GM13977 (cell line): ENCODE data around the gene CHCHD1.
"Not testable (repeated sequence)": the region's sequence is repeated elsewhere in the genome, so short reads cannot be mapped to it uniquely, and the experiment has no call there.

Source experiments
- DNase-seq: peaks from one replicate; pipeline ENCODE4 v3.0.0; 2012; ENCODE audit warnings: low spot score
- in situ Hi-C: fragments of 300-500 bp; cut with MboI; formaldehyde crosslinking; loops from one replicate; pipeline ENCODE4 v1.12.0; 2022; ENCODE audit warnings: low sequenced_read_pairs, low pct_unique_long_range_greater_than_20kb, mixed read lengths, inconsistent platforms; ENCODE audit not compliant: unreplicated experiment
- TF ChIP-seq, protein P1 (sequence below): IDR thresholded peaks from 2 replicates; pipeline ENCODE4 v1.5.1; 2012; ENCODE audit warnings: mild to moderate bottlenecking, control low read depth; ENCODE audit not compliant: insufficient read depth; ENCODE audit errors: extremely low read depth, missing control alignments

The CHCHD1 gene

GRCh38 chr10:73824146-73824725 lies 42.4 kb downstream of the CHCHD1 start:
- in situ Hi-C loops, result no loop called here
- TF ChIP-seq, protein P1, sequence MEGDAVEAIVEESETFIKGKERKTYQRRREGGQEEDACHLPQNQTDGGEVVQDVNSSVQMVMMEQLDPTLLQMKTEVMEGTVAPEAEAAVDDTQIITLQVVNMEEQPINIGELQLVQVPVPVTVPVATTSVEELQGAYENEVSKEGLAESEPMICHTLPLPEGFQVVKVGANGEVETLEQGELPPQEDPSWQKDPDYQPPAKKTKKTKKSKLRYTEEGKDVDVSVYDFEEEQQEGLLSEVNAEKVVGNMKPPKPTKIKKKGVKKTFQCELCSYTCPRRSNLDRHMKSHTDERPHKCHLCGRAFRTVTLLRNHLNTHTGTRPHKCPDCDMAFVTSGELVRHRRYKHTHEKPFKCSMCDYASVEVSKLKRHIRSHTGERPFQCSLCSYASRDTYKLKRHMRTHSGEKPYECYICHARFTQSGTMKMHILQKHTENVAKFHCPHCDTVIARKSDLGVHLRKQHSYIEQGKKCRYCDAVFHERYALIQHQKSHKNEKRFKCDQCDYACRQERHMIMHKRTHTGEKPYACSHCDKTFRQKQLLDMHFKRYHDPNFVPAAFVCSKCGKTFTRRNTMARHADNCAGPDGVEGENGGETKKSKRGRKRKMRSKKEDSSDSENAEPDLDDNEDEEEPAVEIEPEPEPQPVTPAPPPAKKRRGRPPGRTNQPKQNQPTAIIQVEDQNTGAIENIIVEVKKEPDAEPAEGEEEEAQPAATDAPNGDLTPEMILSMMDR, result no peak
- no peak for DNase-seq

- no peak for DNase-seq
- in situ Hi-C loops, result no loop called here
- TF ChIP-seq, protein P1, result no peak
Observed at GRCh38 chr10:73827346-73828089, 45.7 kb downstream of the CHCHD1 start.

- in situ Hi-C loops, result no loop called here
- no peak for DNase-seq
- TF ChIP-seq, protein P1, result no peak
Observed at GRCh38 chr10:73828161-73828560, 46.3 kb downstream of the CHCHD1 start.

GRCh38 chr10:73829090-73829489 lies 47.2 kb downstream of the CHCHD1 start:
- in situ Hi-C loops, DNase-seq: not testable (repeated sequence)
